HG03196 (cell line): ENCODE data around the gene AMN.
"Not testable (repeated sequence)": the region's sequence is repeated elsewhere in the genome, so short reads cannot be mapped to it uniquely, and the experiment has no call there.

Experiments
- ATAC-seq: cut with Tn5 transposase; IDR thresholded peaks from one replicate; pipeline ENCODE4 v1.9.1; 2021; ENCODE audit not compliant: unreplicated experiment

AMN gene

GRCh38 chr14:102922490-102923200, at the start of gene AMN:
Gene AMN (plus strand): TSS chr14:102922663. CDS start chr14:102922689, 26 bp downstream.
- no peak for ATAC-seq

GRCh38 chr14:102873131-102873530, 49.3 kb upstream of the AMN start:
- no peak for ATAC-seq

- ATAC-seq = no peak
Observed at GRCh38 chr14:102873546-102874061, 48.9 kb upstream of the AMN start.

GRCh38 chr14:102875652-102876051, 46.8 kb upstream of the AMN start:
- no peak for ATAC-seq

GRCh38 chr14:102877511-102877910, 45.0 kb upstream of the AMN start:
- ATAC-seq = not testable (repeated sequence)

GRCh38 chr14:102878174-102878969, 44.1 kb upstream of the AMN start:
- no peak for ATAC-seq

- ATAC-seq = no peak
Observed at GRCh38 chr14:102878970-102879460, 43.4 kb upstream of the AMN start.

GRCh38 chr14:102882226-102882906, 40.1 kb upstream of the AMN start:
- no peak for ATAC-seq

GRCh38 chr14:102883089-102883541, 39.3 kb upstream of the AMN start:
- no peak for ATAC-seq

GRCh38 chr14:102883554-102883953, 38.9 kb upstream of the AMN start:
- ATAC-seq = no peak

GRCh38 chr14:102885737-102886447, 36.6 kb upstream of the AMN start:
- ATAC-seq = no peak

- no peak for ATAC-seq
Observed at GRCh38 chr14:102888748-102889147, 33.7 kb upstream of the AMN start.

- ATAC-seq = no peak
Observed at GRCh38 chr14:102889615-102890014, 32.8 kb upstream of the AMN start.

GRCh38 chr14:102891111-102891510, 31.4 kb upstream of the AMN start:
- no peak for ATAC-seq

- ATAC-seq = no peak
Observed at GRCh38 chr14:102891556-102891955, 30.9 kb upstream of the AMN start.

GRCh38 chr14:102892651-102893050, 29.8 kb upstream of the AMN start:
- no peak for ATAC-seq

- ATAC-seq = no peak
Observed at GRCh38 chr14:102893452-102893851, 29.0 kb upstream of the AMN start.

- ATAC-seq = not testable (repeated sequence)
Observed at GRCh38 chr14:102896735-102897134, 25.7 kb upstream of the AMN start.

- ATAC-seq = no peak
Observed at GRCh38 chr14:102897299-102898027, 25.0 kb upstream of the AMN start.

GRCh38 chr14:102898298-102898697, 24.2 kb upstream of the AMN start:
- no peak for ATAC-seq
